LNCaP clone FGC (cell line): ENCODE data around the gene AKAP12.

ENCODE experiments used
- DNase-seq: peaks from one replicate; pipeline ENCODE4 v3.0.0-alpha.2; 2011; ENCODE audit warnings: low read depth
- H3K4me3 ChIP-seq: 2 replicates; pipeline ENCODE4 v1.5.1; 2011; ENCODE audit warnings: mild to moderate bottlenecking, low read depth, low read length, control low read depth
- CTCF ChIP-seq: IDR thresholded peaks from 2 replicates; pipeline ENCODE4 v1.5.1; 2012; ENCODE audit warnings: mild to moderate bottlenecking; ENCODE audit not compliant: control insufficient read depth, insufficient read depth; ENCODE audit errors: extremely low read depth

AKAP12 gene

DNA sequence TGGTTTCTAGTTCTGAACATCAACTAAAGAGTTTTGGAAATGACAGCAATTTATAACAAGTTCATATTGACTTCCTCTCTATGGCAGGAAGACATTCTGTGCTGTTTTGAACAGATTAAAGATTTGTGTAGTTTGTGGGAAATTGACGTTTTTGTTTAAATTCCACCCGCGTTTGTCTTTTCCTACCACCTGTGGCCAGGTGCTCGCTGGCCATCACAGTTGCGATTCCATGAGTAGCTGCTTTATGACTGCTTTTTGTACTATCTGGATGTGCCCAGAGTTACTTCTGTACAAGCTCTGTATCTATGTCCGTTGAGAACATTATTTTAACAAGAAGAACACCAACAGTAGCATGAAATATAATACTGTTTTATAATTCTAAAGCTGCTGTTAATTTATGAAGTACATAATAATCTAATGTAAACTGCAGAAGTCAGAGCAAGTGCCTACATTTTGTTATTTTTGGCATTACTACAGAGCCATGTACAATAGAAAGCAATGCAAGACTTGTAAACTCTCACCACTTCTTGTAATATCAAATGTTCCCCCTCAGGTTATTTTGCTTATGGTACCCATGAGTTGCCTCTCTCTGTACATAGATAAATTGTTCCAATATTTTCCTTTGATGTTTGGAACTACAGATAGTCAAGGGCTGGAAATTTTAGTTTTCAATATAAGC, 118.1 kb downstream of the AKAP12 start:
- TF ChIP-seq CTCF = no peak

GRCh38 chr6:151358475-151358874, 118.7 kb downstream of the AKAP12 start:
- H3K4me3 ChIP-seq = no peak overlapping the region
- DNase-seq = no peak
- TF ChIP-seq CTCF = no peak

More for the DNA sequence above, 118.1 kb downstream of the AKAP12 start:
- no peak overlapping the region for H3K4me3 ChIP-seq
- peak; percentile 35 for DNase-seq

DNA sequence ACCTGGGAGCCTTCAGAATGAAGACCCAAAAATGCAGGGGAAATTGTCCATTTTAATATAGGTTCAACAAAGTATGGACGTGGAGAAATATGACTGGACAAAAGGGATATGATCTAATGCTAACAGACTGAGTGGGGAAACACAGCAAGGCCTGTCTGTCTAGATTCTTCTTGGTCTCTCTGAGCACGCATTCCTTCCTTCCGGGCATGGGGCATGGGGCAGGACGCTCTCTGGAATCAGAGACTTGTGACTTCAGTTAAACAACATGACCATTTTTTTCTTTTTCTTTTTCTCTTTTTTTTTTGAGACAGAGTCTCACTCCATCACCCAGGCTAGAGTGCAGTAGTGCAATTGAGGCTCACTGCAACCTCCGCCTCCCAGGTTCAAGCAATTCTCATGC, 119.7 kb downstream of the AKAP12 start:
- no peak for DNase-seq
- no peak overlapping the region for H3K4me3 ChIP-seq
- TF ChIP-seq CTCF = no peak

DNA sequence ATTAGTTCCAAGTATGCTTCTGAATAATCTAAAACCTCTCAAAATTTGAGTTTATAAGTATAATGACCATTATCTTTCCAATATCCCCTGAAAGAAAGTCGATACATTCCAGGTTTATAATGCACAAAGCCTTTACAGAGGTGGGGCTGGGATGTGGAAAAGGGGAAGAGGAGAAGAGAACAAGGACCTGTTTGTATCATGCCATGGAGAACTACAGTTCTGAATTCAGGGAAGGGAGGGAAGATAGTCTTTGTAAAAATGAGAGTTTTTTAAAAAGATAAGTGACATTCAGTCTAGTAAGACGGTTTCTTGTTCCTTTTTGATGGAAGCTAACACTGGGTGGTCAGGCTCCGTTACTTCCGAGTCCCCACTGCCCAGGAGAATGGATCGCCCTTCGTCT, 125.5 kb downstream of the AKAP12 start:
- H3K4me3 ChIP-seq = no peak overlapping the region
- no peak for TF ChIP-seq CTCF
- DNase-seq = no peak

DNA sequence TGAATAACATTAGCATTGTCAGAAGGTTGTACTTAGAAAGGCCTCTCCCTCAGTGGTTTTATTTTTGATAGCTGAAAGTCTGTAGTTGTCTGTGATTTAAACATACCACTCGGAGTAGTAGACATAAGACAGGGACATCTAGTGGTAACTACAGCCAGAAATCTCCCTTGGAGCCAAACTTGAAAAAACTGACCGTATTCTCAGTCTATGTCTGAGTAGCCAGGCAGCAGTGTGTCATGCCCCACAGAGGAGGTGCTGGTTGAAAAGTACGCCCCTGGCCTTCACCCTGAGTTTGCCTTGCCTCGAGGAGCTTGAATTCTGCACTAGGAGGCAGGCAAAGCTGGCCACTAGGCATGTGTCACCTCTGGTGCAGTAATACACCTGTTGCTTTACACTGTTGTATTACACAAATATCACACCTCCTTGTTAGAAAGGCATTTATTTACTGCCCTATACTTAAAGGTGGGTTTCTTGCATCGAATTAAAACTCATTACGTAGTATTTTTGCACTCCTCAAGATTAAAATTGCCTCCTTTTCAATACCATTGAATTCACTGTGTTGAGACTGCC, 130.8 kb downstream of the AKAP12 start:
- DNase-seq = no peak
- H3K4me3 ChIP-seq = no peak overlapping the region
- peak; percentile 34 for TF ChIP-seq CTCF

DNA sequence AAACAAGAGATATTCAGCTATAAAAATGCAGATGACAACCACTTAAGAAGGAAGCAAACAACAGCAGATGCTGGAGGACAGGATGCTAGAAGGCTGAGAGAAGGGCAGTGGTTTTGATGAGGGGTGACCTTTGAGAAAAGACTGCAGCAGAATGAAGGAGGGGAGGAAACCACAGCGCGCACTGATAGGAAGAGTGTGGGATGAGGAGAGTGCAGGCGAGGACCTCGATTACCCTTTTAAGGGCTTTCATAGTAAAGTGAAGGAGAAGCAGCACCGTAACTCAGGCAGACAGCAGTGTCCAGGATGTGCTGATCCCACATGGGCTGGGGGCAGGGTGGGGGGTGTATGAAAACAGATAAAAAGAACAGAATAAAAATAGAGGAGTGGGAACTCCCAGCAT, 132.4 kb downstream of the AKAP12 start:
- no peak overlapping the region for H3K4me3 ChIP-seq
- no peak for DNase-seq
- no peak for TF ChIP-seq CTCF
